Keratinocyte (primary cell): ENCODE measurements around the gene CFAP54. TPM values are rescaled to one million over a fixed set of nuclear protein-coding genes. Genes with fewer than 3 reads are reported as not detected.

Experiments
- DNase-seq: peaks from one replicate; pipeline ENCODE4 v3.0.0-alpha.2; 2011; ENCODE audit warnings: low read depth, missing footprints, low spot score
- FAIRE-seq: peaks from 2 replicates; lab custom pipeline; 2011; peaks lifted over from hg19 to GRCh38; lab: Jason Lieb, UNC
- H2AFZ ChIP-seq: 2 replicates; pipeline ENCODE4 v1.6.0; 2012; ENCODE audit warnings: low read length, control low read depth, inconsistent platforms; ENCODE audit not compliant: control insufficient read depth
- H3K27ac ChIP-seq: 2 replicates; pipeline ENCODE4 v1.5.1; 2011; ENCODE audit warnings: low read length; ENCODE audit not compliant: control insufficient read depth, insufficient read depth
- H3K27me3 ChIP-seq: 3 replicates; pipeline ENCODE4 v1.6.0; 2011; ENCODE audit warnings: low read length; ENCODE audit not compliant: control insufficient read depth, insufficient read depth; ENCODE audit errors: extremely low read depth
- H3K36me3 ChIP-seq, 2 experiments: 2 replicates in 1 of 2; 3 replicates in 1 of 2; pipeline ENCODE4 v1.5.1; 2011; ENCODE audit warnings: low read length in 2 of 2, mild to moderate bottlenecking in 1 of 2; ENCODE audit not compliant: control insufficient read depth in 2 of 2, insufficient read depth in 2 of 2; ENCODE audit errors: extremely low read depth in 1 of 2
- H3K4me1 ChIP-seq: 3 replicates; pipeline ENCODE4 v1.5.1; 2011; ENCODE audit warnings: low read length; ENCODE audit not compliant: control insufficient read depth, insufficient read depth; ENCODE audit errors: extremely low read depth
- H3K4me2 ChIP-seq: 3 replicates; pipeline ENCODE4 v1.6.0; 2011; ENCODE audit warnings: low read depth, low read length; ENCODE audit not compliant: control insufficient read depth, insufficient read depth; ENCODE audit errors: extremely low read depth
- H3K4me3 ChIP-seq, 3 experiments: fragments of 200-600 bp in 1 of 3; sonication (generic) in 1 of 3; 2 replicates in 2 of 3; 3 replicates in 1 of 3; pipeline ENCODE4 v1.5.1; 2011 to 2016; ENCODE audit warnings: low read length in 3 of 3, mild to moderate bottlenecking in 3 of 3, control low read depth in 2 of 3, inconsistent platforms in 1 of 3, low read depth in 1 of 3, mixed read lengths in 1 of 3, mixed run types in 1 of 3, moderate library complexity in 1 of 3; ENCODE audit not compliant: control insufficient read depth in 2 of 3, insufficient read depth in 2 of 3; ENCODE audit errors: extremely low read depth in 1 of 3
- H3K79me2 ChIP-seq: 2 replicates; pipeline ENCODE4 v1.6.0; 2012; ENCODE audit warnings: low read length; ENCODE audit not compliant: control insufficient read depth, insufficient read depth
- H3K9ac ChIP-seq: 3 replicates; pipeline ENCODE4 v1.6.0; 2011; ENCODE audit warnings: low read length; ENCODE audit not compliant: control insufficient read depth, insufficient read depth; ENCODE audit errors: extremely low read depth
- H3K9me1 ChIP-seq: 3 replicates; pipeline ENCODE4 v1.6.0; 2011; ENCODE audit warnings: low read length; ENCODE audit not compliant: control insufficient read depth, insufficient read depth; ENCODE audit errors: extremely low read depth
- H3K9me3 ChIP-seq: 2 replicates; pipeline ENCODE4 v1.5.1; 2012; ENCODE audit warnings: low read depth, low read length; ENCODE audit not compliant: control insufficient read depth
- H4K20me1 ChIP-seq: 3 replicates; pipeline ENCODE4 v1.6.0; 2011; ENCODE audit warnings: low read length; ENCODE audit not compliant: control insufficient read depth, insufficient read depth; ENCODE audit errors: extremely low read depth
- EZH2 ChIP-seq: IDR thresholded peaks from one replicate; pipeline ENCODE4 v1.6.1; 2012; ENCODE audit warnings: inconsistent platforms, mild to moderate bottlenecking, low read length, moderate library complexity
- dilution Hi-C: fragments of 300-500 bp; cut with MboI; formaldehyde crosslinking; loops from one replicate; pipeline ENCODE4 v1.7.0; 2020; ENCODE audit warnings: low sequenced_read_pairs; ENCODE audit not compliant: extremely low pct_ligation_motif_present
- polyA plus RNA-seq, 5 experiments: library from polyadenylated mRNA; depleted of rRNA in 3 of 5; stranded (reverse) in 3 of 5; stranded (forward) in 1 of 5; unstranded in 1 of 5; fragments of >200 nt; gene quantifications; 1 replicate in 1 of 5; 2 replicates in 3 of 5; 3 replicates in 1 of 5; pipeline versions ENCODE4 v1.2.1 to v1.2.3, GENCODE V29; 2011 to 2012; ENCODE audit warnings: missing spikeins in 2 of 5, low read depth in 1 of 5, low replicate concordance in 1 of 5
- TF ChIP-seq, protein P1 (sequence below), 3 experiments: IDR thresholded peaks in 1 of 3; conservative IDR thresholded peaks in 1 of 3; optimal IDR thresholded peaks in 1 of 3; 2 replicates in 2 of 3; 3 replicates in 1 of 3; pipeline versions ENCODE3 to v1.5.1; 2011; ENCODE audit warnings: low read length in 3 of 3, mild to moderate bottlenecking in 3 of 3, moderate library complexity in 2 of 3, control low read depth in 1 of 3, inconsistent platforms in 1 of 3; ENCODE audit not compliant: insufficient read depth in 2 of 3; ENCODE audit errors: extremely low read depth in 1 of 3

Gene CFAP54
- polyA plus RNA-seq, 1 donor (not counting 4 experiments of a cell fraction or from before 2014, with no cell fraction given): 1.2 TPM

DNA sequence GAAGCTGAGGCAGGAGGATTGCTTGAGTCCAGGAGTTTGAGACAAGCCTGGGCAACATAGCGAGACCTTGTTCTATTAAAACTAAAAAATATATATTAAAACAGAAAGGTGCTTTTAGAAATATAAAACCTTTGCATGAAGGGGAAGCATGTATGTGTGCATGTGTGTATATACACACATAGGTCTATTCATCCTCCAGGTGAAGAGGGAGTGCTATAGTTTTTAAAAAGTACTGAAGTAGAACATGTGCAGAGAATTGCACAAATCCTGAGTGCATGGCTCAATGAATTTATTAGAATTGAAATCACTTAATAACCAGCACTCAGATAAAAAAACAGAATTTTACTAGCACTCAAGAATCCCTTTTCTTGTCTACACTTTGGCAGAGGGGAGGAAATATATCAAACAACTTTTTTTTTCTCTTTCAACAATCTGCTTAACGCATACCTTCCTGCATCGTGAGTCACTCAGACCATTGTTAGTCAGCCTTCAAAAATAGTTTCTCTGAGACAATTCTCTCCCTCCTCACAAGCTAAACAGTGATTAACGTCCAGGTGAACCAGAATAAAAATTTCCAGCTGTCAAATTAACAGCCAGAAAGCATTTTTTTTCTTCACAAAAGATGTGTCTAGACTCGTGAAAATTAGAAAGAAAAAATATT lies 400.0 kb downstream of the CFAP54 start:
- Histone ChIP-seq H4K20me1 (no peaks in the 10 kb centered on the region), H3K4me1 (peaks cover 35% of the 10 kb centered on the region), H3K36me3 (no peaks in the 10 kb centered on the region), H3K27me3 (no peaks in the 10 kb centered on the region), H3K9me3 (no peaks in the 10 kb centered on the region), H3K4me3 (peak overlapping the region in 2 of 3 experiments; percentile 30 to 59), H3K9ac (no peak overlapping the region), H3K4me2 (peak overlapping the region; percentile 83), H3K79me2 (no peaks in the 10 kb centered on the region), H3K27ac (peak overlapping the region; percentile 76), H2AFZ (peak overlapping the region; percentile 58), H3K9me1 (no peaks in the 10 kb centered on the region)
- peak; percentile 55 for FAIRE-seq
- dilution Hi-C loops: no loop called here
- DNase-seq: peak; percentile 62
- TF ChIP-seq, protein P1, sequence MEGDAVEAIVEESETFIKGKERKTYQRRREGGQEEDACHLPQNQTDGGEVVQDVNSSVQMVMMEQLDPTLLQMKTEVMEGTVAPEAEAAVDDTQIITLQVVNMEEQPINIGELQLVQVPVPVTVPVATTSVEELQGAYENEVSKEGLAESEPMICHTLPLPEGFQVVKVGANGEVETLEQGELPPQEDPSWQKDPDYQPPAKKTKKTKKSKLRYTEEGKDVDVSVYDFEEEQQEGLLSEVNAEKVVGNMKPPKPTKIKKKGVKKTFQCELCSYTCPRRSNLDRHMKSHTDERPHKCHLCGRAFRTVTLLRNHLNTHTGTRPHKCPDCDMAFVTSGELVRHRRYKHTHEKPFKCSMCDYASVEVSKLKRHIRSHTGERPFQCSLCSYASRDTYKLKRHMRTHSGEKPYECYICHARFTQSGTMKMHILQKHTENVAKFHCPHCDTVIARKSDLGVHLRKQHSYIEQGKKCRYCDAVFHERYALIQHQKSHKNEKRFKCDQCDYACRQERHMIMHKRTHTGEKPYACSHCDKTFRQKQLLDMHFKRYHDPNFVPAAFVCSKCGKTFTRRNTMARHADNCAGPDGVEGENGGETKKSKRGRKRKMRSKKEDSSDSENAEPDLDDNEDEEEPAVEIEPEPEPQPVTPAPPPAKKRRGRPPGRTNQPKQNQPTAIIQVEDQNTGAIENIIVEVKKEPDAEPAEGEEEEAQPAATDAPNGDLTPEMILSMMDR (optimal IDR thresholded peaks at IDR 0.05 in 1 of 3, IDR thresholded peaks at IDR 0.05 in 1 of 3, conservative IDR thresholded peaks at IDR 0.05 in 1 of 3; ENCODE audit: extremely low read depth in 1 of 3, insufficient read depth in 2 of 3, low read length in 3 of 3): no peak
- TF ChIP-seq EZH2: no peak

DNA sequence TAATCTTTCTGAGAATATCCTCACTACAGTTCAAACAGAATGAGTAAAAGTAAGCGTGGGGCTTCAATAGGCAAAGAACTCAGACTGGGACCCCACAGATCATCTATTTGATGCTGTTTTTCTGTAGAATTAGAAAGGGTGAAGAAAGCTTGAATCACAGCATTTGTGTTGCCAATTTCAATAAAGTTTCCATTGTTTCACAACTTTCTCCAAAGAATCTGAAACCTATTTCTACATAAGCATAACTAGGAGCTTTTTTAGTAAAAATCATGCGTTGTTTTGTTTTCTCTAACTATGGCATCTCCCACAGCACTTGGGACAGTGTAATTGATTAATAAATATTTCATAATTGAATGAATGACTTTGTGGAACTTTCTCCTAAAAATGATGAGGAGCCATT lies 401.0 kb downstream of the CFAP54 start:
- TF ChIP-seq EZH2: no peak
- TF ChIP-seq, protein P1 (optimal IDR thresholded peaks at IDR 0.05 in 1 of 3, IDR thresholded peaks at IDR 0.05 in 1 of 3, conservative IDR thresholded peaks at IDR 0.05 in 1 of 3; ENCODE audit: extremely low read depth in 1 of 3, insufficient read depth in 2 of 3, low read length in 3 of 3): no peak
- H3K36me3 ChIP-seq: no peaks in the 10 kb centered on the region
- dilution Hi-C loops: no loop called here
- no peaks in the 10 kb centered on the region for H3K27me3 ChIP-seq
- H2AFZ ChIP-seq: peak overlapping the region; percentile 58
- peak overlapping the region in 1 of 3 experiments; percentile 45 for H3K4me3 ChIP-seq
- peaks cover 35% of the 10 kb centered on the region for H3K4me1 ChIP-seq
- no peaks in the 10 kb centered on the region for H3K79me2 ChIP-seq
- H3K9me3 ChIP-seq: no peaks in the 10 kb centered on the region
- peak overlapping the region; percentile 76 for H3K27ac ChIP-seq
- no peak for FAIRE-seq
- H4K20me1 ChIP-seq: no peaks in the 10 kb centered on the region
- DNase-seq: no peak
- no peak overlapping the region for H3K9ac ChIP-seq
- peak overlapping the region; percentile 83 for H3K4me2 ChIP-seq
- no peaks in the 10 kb centered on the region for H3K9me1 ChIP-seq
